AG09309 (cell line): ENCODE results near the gene PRKAR1B.

Experiments used
- DNase-seq: peaks from one replicate; pipeline ENCODE4 v3.0.0-alpha.2; 2010; ENCODE audit warnings: low read depth
- H3K4me3 ChIP-seq: 2 replicates; pipeline ENCODE4 v1.5.1; 2011; ENCODE audit warnings: mild to moderate bottlenecking, low read depth, low read length, moderate library complexity; ENCODE audit not compliant: control insufficient read depth
- TF ChIP-seq, protein P1 (sequence below): IDR thresholded peaks from 2 replicates; pipeline ENCODE4 v1.5.1; 2011; ENCODE audit warnings: mild to moderate bottlenecking, low read depth, low read length, inconsistent platforms; ENCODE audit not compliant: insufficient read depth, control insufficient read depth; ENCODE audit errors: missing control alignments

The PRKAR1B gene

DNA sequence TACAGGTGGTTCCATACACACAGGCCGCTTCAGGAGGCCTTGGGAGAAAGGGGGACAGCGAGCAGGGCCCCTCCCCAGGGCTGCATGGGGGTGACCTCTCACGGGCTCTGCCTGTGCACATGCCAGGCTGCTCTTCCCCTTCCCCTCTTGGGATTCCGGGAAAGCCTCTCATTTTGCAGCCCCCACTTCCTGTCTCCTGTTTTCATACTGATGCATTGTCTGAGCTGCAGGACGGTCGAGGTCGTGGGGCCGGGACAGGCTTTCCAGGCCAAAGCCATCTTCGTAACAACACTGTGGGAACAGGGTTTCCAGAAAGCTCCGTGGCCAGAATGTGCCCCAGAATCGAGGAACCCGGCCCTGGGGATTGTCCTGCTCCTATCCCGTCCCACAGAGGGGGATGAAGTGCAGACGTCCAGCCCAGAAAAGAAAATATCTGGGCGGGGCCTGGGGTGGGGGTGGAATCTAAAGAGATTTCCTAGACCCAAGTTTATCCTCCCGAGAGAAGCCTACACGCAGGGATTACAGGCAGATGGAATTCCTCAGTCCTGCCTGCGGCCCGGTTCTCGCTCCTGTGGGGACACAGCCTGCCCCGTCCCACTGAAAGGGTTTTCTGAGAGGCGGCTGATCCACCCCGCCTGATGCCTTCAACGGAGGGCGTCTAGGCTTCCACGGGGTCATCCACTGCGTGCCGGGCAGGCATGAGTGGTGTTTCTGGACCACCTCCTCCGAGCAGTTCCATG lies 30.1 kb downstream of the PRKAR1B start:
- no peak overlapping the region for H3K4me3 ChIP-seq
- DNase-seq: no peak
- TF ChIP-seq, protein P1, sequence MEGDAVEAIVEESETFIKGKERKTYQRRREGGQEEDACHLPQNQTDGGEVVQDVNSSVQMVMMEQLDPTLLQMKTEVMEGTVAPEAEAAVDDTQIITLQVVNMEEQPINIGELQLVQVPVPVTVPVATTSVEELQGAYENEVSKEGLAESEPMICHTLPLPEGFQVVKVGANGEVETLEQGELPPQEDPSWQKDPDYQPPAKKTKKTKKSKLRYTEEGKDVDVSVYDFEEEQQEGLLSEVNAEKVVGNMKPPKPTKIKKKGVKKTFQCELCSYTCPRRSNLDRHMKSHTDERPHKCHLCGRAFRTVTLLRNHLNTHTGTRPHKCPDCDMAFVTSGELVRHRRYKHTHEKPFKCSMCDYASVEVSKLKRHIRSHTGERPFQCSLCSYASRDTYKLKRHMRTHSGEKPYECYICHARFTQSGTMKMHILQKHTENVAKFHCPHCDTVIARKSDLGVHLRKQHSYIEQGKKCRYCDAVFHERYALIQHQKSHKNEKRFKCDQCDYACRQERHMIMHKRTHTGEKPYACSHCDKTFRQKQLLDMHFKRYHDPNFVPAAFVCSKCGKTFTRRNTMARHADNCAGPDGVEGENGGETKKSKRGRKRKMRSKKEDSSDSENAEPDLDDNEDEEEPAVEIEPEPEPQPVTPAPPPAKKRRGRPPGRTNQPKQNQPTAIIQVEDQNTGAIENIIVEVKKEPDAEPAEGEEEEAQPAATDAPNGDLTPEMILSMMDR: no peak

DNA sequence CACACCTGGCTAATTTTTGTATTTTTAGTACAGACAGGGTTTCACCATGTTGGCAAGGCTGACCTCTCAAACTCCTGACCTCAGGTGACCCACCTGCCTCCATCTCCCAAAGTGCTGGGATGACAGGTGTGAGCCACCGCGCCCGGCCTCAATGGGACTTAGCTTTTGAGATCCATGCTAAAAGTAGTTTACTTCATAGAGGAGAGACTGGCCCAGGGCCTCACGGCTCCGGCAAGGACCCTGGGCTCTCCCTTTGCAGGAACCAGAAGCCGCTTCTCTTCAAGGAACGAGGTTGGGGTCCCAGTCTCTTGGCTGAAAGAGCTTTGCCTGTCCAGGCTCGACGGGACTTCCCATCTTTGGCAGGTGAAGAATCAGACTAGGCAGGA lies 30.7 kb downstream of the PRKAR1B start:
- TF ChIP-seq, protein P1: no peak
- no peak overlapping the region for H3K4me3 ChIP-seq
- DNase-seq: no peak

DNA sequence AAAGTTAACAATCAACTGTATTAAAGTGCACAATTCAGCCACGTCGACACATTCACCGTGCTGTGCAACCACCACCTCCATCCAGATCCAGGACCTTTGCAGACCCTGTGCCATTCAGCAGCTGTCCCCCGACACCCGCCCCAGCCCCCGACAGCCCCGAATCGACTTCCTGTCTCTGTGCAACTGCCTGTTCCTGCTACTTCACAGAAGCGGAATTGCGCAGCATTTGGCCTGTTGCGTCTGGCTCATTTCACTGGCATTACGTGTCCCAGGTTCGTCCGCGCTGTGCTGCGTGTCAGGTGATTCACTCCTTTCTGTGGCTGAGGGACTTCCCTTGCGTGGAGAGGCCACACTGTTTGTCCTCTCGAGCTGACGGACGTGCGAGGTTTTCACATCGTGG lies 33.8 kb downstream of the PRKAR1B start:
- H3K4me3 ChIP-seq: no peak overlapping the region
- TF ChIP-seq, protein P1: no peak
- DNase-seq: no peak

DNA sequence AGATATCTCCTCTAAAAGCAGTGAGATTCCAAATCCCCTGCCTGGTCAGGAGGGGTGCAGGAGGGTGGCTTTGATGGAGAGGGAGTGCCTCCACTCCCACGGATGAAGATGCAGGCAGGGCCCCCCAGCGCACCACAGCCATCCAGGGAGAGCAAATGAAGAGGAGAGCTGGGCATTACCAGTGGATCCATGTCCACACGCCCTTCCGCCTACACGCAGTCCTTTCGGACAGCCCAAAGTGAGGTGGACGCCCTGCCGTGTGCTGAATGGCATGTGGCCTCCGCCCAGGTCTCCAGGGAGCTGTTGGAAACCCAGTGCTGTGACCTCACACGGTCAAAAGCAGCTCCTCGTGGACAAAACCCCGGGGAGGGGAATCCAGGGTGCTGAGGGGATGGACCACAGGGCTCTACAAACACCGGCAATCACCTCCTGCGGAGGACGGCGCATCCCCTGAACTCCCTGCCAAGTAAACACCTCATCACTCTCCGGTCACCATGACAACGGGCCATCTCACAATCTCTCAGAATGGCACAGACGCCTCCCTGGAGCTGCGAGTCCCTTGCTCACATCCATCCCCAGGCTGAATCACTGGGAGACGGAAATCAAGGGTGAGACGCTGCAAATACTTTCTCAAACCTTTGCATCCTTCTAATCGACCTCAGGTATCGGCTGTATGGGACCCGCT lies 35.6 kb downstream of the PRKAR1B start:
- TF ChIP-seq, protein P1: no peak
- no peak overlapping the region for H3K4me3 ChIP-seq
- DNase-seq: no peak

DNA sequence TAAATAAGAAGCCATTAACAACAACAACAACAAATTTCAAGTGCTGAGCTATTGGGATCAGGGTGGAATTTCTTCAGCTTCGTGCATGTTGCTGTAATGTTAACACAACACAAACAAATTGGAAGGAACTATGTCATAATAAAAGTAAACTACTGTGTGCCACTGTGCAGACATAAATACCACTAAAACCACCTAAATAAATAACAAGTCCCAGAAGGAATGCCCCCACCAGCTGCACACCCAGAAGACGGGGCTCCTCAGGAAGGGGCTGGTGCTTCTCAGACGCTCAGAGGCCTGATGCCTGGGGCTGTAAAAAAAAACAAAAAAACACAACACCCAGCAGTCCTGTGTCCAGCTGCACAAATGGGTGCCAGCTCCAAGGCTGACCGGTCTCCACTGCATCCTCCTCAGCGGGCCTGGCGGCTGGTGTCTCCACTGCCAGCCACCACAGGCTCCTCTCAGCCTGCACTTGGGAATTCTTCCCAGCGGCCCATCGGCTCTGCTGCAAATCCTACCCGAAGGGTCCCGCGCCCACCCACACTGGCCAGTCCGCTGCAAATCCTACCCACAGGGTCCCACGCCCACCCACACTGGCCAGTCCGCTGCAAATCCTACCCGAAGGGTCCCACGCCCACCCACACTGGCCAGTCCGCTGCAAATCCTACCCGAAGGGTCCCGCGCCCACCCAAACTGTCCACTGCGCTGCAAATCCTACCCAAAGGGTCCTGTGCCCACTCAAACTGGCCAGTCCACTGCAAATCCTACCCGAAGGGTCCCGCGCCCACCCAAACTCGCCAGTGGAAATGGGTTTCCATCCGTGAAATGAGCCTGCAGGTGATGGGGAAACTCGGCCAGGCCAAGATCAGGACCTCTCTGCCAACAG lies 36.4 kb downstream of the PRKAR1B start:
- H3K4me3 ChIP-seq: no peak overlapping the region
- DNase-seq: no peak
- TF ChIP-seq, protein P1: no peak

DNA sequence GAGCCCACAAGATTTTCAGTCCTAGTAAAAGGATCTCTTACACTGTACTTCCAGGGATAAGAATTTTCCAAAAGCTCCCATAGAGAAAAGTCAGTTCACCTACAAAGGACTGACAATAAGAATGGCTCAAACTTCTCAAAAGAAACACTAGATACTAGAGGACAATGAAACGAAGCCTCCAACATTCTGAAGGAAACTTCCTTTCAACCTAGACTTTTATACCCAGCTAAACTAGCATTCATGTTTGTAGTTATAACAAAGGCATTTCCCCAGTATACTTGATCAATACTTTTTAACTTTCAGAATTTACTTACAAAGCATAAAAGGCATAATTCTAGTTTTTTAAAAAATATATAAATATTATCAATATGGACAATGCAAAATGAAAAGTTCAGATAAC lies 41.5 kb downstream of the PRKAR1B start:
- TF ChIP-seq, protein P1: no peak
- no peak overlapping the region for H3K4me3 ChIP-seq
- DNase-seq: no peak
